Endothelial cell (in vitro differentiated cells): Measurements from ENCODE around the gene PPP2R3C. TPM values are rescaled to one million over a fixed set of nuclear protein-coding genes. Genes with fewer than 3 reads are reported as not detected.

ENCODE experiments used
- DNase-seq: peaks from one replicate; pipeline ENCODE4 v3.0.0; 2021; ENCODE audit warnings: low spot score
- H3K27ac Mint-ChIP-seq: one replicate; pipeline ENCODE4 v1.8.0; 2021; ENCODE audit warnings: mixed read lengths, inconsistent platforms; ENCODE audit not compliant: unreplicated experiment
- H3K27me3 Mint-ChIP-seq: one replicate; pipeline ENCODE4 v1.8.0; 2021; ENCODE audit warnings: mild to moderate bottlenecking, moderate library complexity, mixed read lengths, inconsistent platforms; ENCODE audit not compliant: unreplicated experiment
- H3K36me3 Mint-ChIP-seq: one replicate; pipeline ENCODE4 v1.8.0; 2021; ENCODE audit warnings: mild to moderate bottlenecking, low read depth, mixed read lengths, inconsistent platforms; ENCODE audit not compliant: unreplicated experiment
- H3K4me1 Mint-ChIP-seq: one replicate; pipeline ENCODE4 v1.8.0; 2021; ENCODE audit warnings: mild to moderate bottlenecking, mixed read lengths, inconsistent platforms; ENCODE audit not compliant: unreplicated experiment
- H3K4me3 Mint-ChIP-seq: one replicate; pipeline ENCODE4 v1.8.0; 2021; ENCODE audit warnings: mild to moderate bottlenecking, mixed read lengths, inconsistent platforms; ENCODE audit not compliant: unreplicated experiment
- H3K9me3 Mint-ChIP-seq: one replicate; pipeline ENCODE4 v1.8.0; 2021; ENCODE audit warnings: mixed read lengths, inconsistent platforms; ENCODE audit not compliant: unreplicated experiment
- CTCF ChIP-seq: fragments of 200-600 bp; sonication (generic); IDR thresholded peaks from one replicate; pipeline ENCODE4 v1.5.0; 2021; ENCODE audit warnings: antibody characterized with exemption; ENCODE audit not compliant: unreplicated experiment
- total RNA-seq: library from RNA; stranded (reverse); fragmentation: NEBNext Ultra II Directional; extraction: Animal tissue kit (Norgen Biotek cat#: 25700); gene quantifications from one replicate; pipeline ENCODE4 v1.2.1, GENCODE V29; 2021; ENCODE audit not compliant: unreplicated experiment

The PPP2R3C gene
- total RNA-seq, 1 donor from 2014 or later = 29.1 TPM

- H3K36me3 Mint-ChIP-seq = peaks cover 18% of the 10 kb centered on the region
- no peak for DNase-seq
- H3K4me3 Mint-ChIP-seq = no peak overlapping the region
Observed at GRCh38 chr14:35149239-35149638, 27.4 kb upstream of the PPP2R3C start.

GRCh38 chr14:35147711-35148110 lies 25.9 kb upstream of the PPP2R3C start:
- Mint-ChIP-seq H3K27ac (no peak overlapping the region), H3K36me3 (peaks cover 11% of the 10 kb centered on the region), H3K27me3 (peaks cover 9% of the 10 kb centered on the region), H3K9me3 (no peaks in the 10 kb centered on the region), H3K4me3 (no peak overlapping the region), H3K4me1 (no peaks in the 10 kb centered on the region)
- no peak for TF ChIP-seq CTCF
- DNase-seq = no peak

More at GRCh38 chr14:35149239-35149638, 27.4 kb upstream of the PPP2R3C start:
- Mint-ChIP-seq H3K27me3 (peaks cover 9% of the 10 kb centered on the region), H3K9me3 (no peaks in the 10 kb centered on the region), H3K4me1 (peaks cover 8% of the 10 kb centered on the region), H3K27ac (no peak overlapping the region)
- no peak for TF ChIP-seq CTCF

- H3K27ac Mint-ChIP-seq = no peak overlapping the region
- no peak for TF ChIP-seq CTCF
- peaks cover 11% of the 10 kb centered on the region for H3K36me3 Mint-ChIP-seq
- peaks cover 9% of the 10 kb centered on the region for H3K27me3 Mint-ChIP-seq
- no peak for DNase-seq
- H3K4me1 Mint-ChIP-seq = no peaks in the 10 kb centered on the region
- H3K9me3 Mint-ChIP-seq = no peaks in the 10 kb centered on the region
- no peak overlapping the region for H3K4me3 Mint-ChIP-seq
Observed at GRCh38 chr14:35147186-35147585, 25.4 kb upstream of the PPP2R3C start.

GRCh38 chr14:35146711-35147149 lies 24.9 kb upstream of the PPP2R3C start:
- Mint-ChIP-seq H3K36me3 (peaks cover 9% of the 10 kb centered on the region), H3K4me3 (no peak overlapping the region), H3K27me3 (peaks cover 9% of the 10 kb centered on the region), H3K4me1 (no peaks in the 10 kb centered on the region), H3K27ac (no peak overlapping the region), H3K9me3 (no peaks in the 10 kb centered on the region)
- DNase-seq = no peak
- no peak for TF ChIP-seq CTCF

GRCh38 chr14:35144029-35144428 lies 22.2 kb upstream of the PPP2R3C start:
- no peak for DNase-seq
- Mint-ChIP-seq H3K4me3 (no peak overlapping the region), H3K36me3 (peaks cover 4% of the 10 kb centered on the region), H3K4me1 (no peaks in the 10 kb centered on the region), H3K27me3 (peaks cover 5% of the 10 kb centered on the region), H3K9me3 (no peaks in the 10 kb centered on the region), H3K27ac (no peak overlapping the region)
- TF ChIP-seq CTCF = no peak
